Measurements from ENCODE around the gene IWS1. TPM values are rescaled to one million over a fixed set of nuclear protein-coding genes. Genes with fewer than 3 reads are reported as not detected.

The IWS1 gene
- total and polyA plus RNA-seq, 10 of the 15 experiments (the other 5 are each of a cell fraction or from before 2014, with no cell fraction given): 21.9 to 68.9 (median 45.8) TPM

DNA sequence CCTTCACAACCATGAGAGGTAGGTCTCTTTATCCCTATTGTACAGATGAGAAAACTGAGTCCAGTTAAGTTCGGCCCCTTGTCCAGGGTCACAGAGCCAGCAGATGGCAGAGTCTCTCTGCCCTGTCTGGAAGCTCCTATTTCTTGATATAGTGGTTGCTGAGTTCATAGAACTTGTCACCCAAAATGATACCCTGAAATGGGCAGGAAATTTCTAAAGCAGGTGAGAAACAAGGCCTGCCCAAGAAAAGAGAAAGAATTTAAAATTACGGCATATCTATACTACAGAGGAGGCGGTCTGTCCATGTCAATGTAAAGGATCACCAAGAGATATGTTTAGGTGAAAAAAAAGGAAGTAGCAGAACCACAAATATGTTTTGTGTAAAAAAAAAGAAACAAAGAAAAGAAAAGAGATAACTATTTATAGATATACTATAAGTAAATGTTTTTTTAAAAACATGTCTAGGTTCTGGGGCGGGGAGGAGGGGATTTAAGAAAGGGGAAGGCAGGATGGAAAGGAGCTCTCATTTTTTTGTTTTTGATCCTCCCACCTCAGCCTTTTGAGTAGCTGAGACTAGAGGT lies 49.0 kb upstream of the IWS1 start:
- H4K20me1 ChIP-seq (ENCODE audit: control insufficient read depth, insufficient read depth): no peaks in the 10 kb centered on the region
- no peak for FAIRE-seq
- ChIA-PET RAD21 (ENCODE audit: unreplicated experiment) (interaction anchor here (0.9 to 1.9 kb wide), 4 partner anchors 11 to 66 kb away, joined by 4 to 8 read pairs (median 6); partner anchors contain the start of gene IWS1), POLR2A (interaction anchor here (0.6 to 1.4 kb wide), 4 partner anchors 10 to 249 kb away, joined by 3 to 6 read pairs (median 3); no protein-coding TSS in a partner anchor), CTCF (interaction anchor here (0.5 to 1.8 kb wide), 9 partner anchors 9 to 233 kb away, joined by 3 to 9 read pairs (median 3); no protein-coding TSS in a partner anchor), SMC1A (ENCODE audit: uncharacterized antibody, unreplicated experiment) (interaction anchor here (0.7 to 1.2 kb wide), 6 partner anchors 8 to 49 kb away, joined by 3 to 16 read pairs (median 4); partner anchors contain the start of gene IWS1)
- H3K4me2 ChIP-seq (ENCODE audit: control insufficient read depth, insufficient read depth): 0 out of 2 replicates have a peak overlapping the region, but pooled peaks have one; percentile 1
- in situ Hi-C loops (cut with MboI) (no loop called here), intact Hi-C loops (cut with micrococcal nuclease; ENCODE audit: unreplicated experiment) (no loop called here)
- no peak overlapping the region for H3K27ac ChIP-seq (ENCODE audit: control insufficient read depth, insufficient read depth)
- 0 out of 2 replicates have a peak, but pooled peaks have one; percentile 28 for TF ChIP-seq NFIC (IDR thresholded peaks at IDR 0.05; ENCODE audit: low read depth, low read length)
- TF ChIP-seq FOXK2 (IDR thresholded peaks at IDR 0.05): no peak
- peak; percentile 45; the same call in 1 of the 2 replicates for TF ChIP-seq ZNF384 (IDR thresholded peaks at IDR 0.05; ENCODE audit: borderline replicate concordance, low read depth, low read length)
- TF ChIP-seq, protein P1, sequence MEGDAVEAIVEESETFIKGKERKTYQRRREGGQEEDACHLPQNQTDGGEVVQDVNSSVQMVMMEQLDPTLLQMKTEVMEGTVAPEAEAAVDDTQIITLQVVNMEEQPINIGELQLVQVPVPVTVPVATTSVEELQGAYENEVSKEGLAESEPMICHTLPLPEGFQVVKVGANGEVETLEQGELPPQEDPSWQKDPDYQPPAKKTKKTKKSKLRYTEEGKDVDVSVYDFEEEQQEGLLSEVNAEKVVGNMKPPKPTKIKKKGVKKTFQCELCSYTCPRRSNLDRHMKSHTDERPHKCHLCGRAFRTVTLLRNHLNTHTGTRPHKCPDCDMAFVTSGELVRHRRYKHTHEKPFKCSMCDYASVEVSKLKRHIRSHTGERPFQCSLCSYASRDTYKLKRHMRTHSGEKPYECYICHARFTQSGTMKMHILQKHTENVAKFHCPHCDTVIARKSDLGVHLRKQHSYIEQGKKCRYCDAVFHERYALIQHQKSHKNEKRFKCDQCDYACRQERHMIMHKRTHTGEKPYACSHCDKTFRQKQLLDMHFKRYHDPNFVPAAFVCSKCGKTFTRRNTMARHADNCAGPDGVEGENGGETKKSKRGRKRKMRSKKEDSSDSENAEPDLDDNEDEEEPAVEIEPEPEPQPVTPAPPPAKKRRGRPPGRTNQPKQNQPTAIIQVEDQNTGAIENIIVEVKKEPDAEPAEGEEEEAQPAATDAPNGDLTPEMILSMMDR (IDR thresholded peaks at IDR 0.05 in 2 of 3, conservative IDR thresholded peaks at IDR 0.05 in 1 of 3; ENCODE audit: control insufficient read depth in 2 of 3, extremely low read depth in 1 of 3, insufficient read depth in 1 of 3, low read depth in 3 of 3, low read length in 3 of 3): peak in 1 of 3 experiments; percentile 11; a peak in 1 of 6 replicates
- TF ChIP-seq MEF2B (IDR thresholded peaks at IDR 0.05; ENCODE audit: partially characterized antibody, poor library complexity, severe bottlenecking): peak; percentile 43
- no peak for TF ChIP-seq TBL1XR1 (IDR thresholded peaks at IDR 0.05; ENCODE audit: low read depth, low read length)
- TF ChIP-seq MEF2A (IDR thresholded peaks at IDR 0.05; ENCODE audit: insufficient read depth, low read depth, low read length): peak; percentile 72
- peak; percentile 22; the same call in 1 of the 2 replicates for TF ChIP-seq RUNX3 (IDR thresholded peaks at IDR 0.05; ENCODE audit: low read length)
- peak; percentile 69 for ATAC-seq
- H3K9ac ChIP-seq (ENCODE audit: control insufficient read depth, insufficient read depth, low read length): no peak overlapping the region
- no peaks in the 10 kb centered on the region for H3K9me3 ChIP-seq (replicated peaks; ENCODE audit: control insufficient read depth, insufficient read depth, low read length)
- no peaks in the 10 kb centered on the region for H3K79me2 ChIP-seq (ENCODE audit: control insufficient read depth, insufficient read depth, low read length)
- BruUV-seq (replicated peaks): no TSS peak
- peaks cover 0 to 1% of the 10 kb centered on the region in 2 experiments; a peak in 1 of 4 replicates for H3K27me3 ChIP-seq (replicated peaks in 1 of 2; ENCODE audit: control insufficient read depth in 2 of 2, insufficient read depth in 2 of 2, low read length in 1 of 2)
- no peak for DNase-seq (ENCODE audit: low read depth, low spot score)
- H3K36me3 ChIP-seq (ENCODE audit: control insufficient read depth in 2 of 2, insufficient read depth in 2 of 2, low read length in 1 of 2): no peaks in the 10 kb centered on the region
- no peak overlapping the region for H3K4me3 ChIP-seq
- 37% methylated on average over 4 of the region's 4 CpGs for WGBS (ENCODE audit: insufficient coverage, insufficient replicate concordance, low lambda C conversion rate, missing lambda C conversion rate)
- no peak overlapping the region for H2AFZ ChIP-seq (ENCODE audit: control insufficient read depth, low read depth, low read length)
- peaks cover 23% of the 10 kb centered on the region for H3K4me1 ChIP-seq (ENCODE audit: control insufficient read depth, insufficient read depth, low read length)

All from GM12878 (cell line).